Measurements from ENCODE around the gene CFAP206. TPM values are rescaled to one million over a fixed set of nuclear protein-coding genes. Genes with fewer than 3 reads are reported as not detected.
A peak's percentile ranks its signal among the peaks of the same experiment; 100 is the strongest.

Gene CFAP206
- total RNA-seq, 1 experiment from 2014 or later: 2.9 TPM

DNA sequence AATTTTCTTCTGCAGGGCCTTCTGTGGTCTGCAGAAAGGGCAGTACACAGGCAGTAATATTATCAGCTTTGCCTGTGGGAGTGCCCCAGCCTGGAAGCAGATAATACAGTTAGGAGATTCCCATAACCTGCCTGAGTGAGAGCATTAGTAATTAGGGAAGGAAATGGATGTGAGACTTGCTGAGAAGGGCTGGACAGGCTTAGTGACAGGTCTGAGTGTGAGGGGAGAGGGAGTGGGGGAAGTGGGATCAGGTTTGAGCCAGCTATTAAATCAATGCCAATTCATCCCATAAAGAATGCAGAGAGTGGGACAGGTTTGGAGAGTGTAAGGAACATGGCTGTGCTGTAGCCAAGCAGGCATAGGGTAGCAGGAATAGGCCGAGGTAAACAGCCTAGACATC, 10.1 kb upstream of the CFAP206 start:
- no peak overlapping the region for H3K4me2 ChIP-seq
- H3K27me3 ChIP-seq (ENCODE audit: insufficient read depth, low read depth): no peaks in the 10 kb centered on the region
- intact Hi-C loops (cut with micrococcal nuclease; ENCODE audit: unreplicated experiment): loop anchor here (10.0 kb wide), 2 partner anchors 197 to 547 kb away; partner anchors contain the start of gene ORC3
- POLR2A ChIA-PET (ENCODE audit: unreplicated experiment): no interaction called here
- H3K4me3 ChIP-seq: no peak overlapping the region
- no peaks in the 10 kb centered on the region for H3K79me2 ChIP-seq (ENCODE audit: low read depth)
- H3K9me3 ChIP-seq (ENCODE audit: insufficient read depth, low read depth): no peaks in the 10 kb centered on the region
- no peaks in the 10 kb centered on the region for H3F3A ChIP-seq (ENCODE audit: insufficient read depth, low read depth)
- BruUV-seq (replicated peaks): no TSS peak
- H3K4me1 ChIP-seq (replicated peaks; ENCODE audit: insufficient read depth): no peaks in the 10 kb centered on the region
- H3K9me2 ChIP-seq (ENCODE audit: insufficient read depth): no peaks in the 10 kb centered on the region
- CTCF ChIA-PET: no interaction called here
- H2AFZ ChIP-seq: no peak overlapping the region
- no peaks in the 10 kb centered on the region for H4K20me1 ChIP-seq (ENCODE audit: insufficient read depth)
- DNase-seq: no peak
- no peaks in the 10 kb centered on the region for H3K36me3 ChIP-seq (ENCODE audit: low read depth)
- no peak overlapping the region for H3K27ac ChIP-seq
- TF ChIP-seq, protein P1, sequence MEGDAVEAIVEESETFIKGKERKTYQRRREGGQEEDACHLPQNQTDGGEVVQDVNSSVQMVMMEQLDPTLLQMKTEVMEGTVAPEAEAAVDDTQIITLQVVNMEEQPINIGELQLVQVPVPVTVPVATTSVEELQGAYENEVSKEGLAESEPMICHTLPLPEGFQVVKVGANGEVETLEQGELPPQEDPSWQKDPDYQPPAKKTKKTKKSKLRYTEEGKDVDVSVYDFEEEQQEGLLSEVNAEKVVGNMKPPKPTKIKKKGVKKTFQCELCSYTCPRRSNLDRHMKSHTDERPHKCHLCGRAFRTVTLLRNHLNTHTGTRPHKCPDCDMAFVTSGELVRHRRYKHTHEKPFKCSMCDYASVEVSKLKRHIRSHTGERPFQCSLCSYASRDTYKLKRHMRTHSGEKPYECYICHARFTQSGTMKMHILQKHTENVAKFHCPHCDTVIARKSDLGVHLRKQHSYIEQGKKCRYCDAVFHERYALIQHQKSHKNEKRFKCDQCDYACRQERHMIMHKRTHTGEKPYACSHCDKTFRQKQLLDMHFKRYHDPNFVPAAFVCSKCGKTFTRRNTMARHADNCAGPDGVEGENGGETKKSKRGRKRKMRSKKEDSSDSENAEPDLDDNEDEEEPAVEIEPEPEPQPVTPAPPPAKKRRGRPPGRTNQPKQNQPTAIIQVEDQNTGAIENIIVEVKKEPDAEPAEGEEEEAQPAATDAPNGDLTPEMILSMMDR (conservative IDR thresholded peaks at IDR 0.05): no peak
- no peak for TF ChIP-seq EZH2 (IDR thresholded peaks at IDR 0.05; ENCODE audit: low read depth)

GRCh38 chr6:87401832-87402231, 5.9 kb upstream of the CFAP206 start:
- intact Hi-C loops (cut with micrococcal nuclease; ENCODE audit: unreplicated experiment): no loop called here
- CTCF ChIA-PET: interaction anchor here (0.5 kb wide), 1 partner anchor 281 kb away, joined by 3 read pairs; no protein-coding TSS in a partner anchor
- H3K4me2 ChIP-seq: no peak overlapping the region
- H3K79me2 ChIP-seq (ENCODE audit: low read depth): no peaks in the 10 kb centered on the region
- no peaks in the 10 kb centered on the region for H3K9me3 ChIP-seq (ENCODE audit: insufficient read depth, low read depth)
- H3K36me3 ChIP-seq (ENCODE audit: low read depth): no peaks in the 10 kb centered on the region
- H3K4me3 ChIP-seq: no peak overlapping the region
- no TSS peak for BruUV-seq (replicated peaks)
- H3F3A ChIP-seq (ENCODE audit: insufficient read depth, low read depth): no peaks in the 10 kb centered on the region
- TF ChIP-seq EZH2 (IDR thresholded peaks at IDR 0.05; ENCODE audit: low read depth): no peak
- TF ChIP-seq, protein P1 (conservative IDR thresholded peaks at IDR 0.05): no peak
- no peaks in the 10 kb centered on the region for H3K9me2 ChIP-seq (ENCODE audit: insufficient read depth)
- no peak overlapping the region for H3K27ac ChIP-seq
- 0 out of 2 replicates have a peak, but pooled peaks cover 1% of the 10 kb centered on the region for H3K4me1 ChIP-seq (replicated peaks; ENCODE audit: insufficient read depth)
- no peak for DNase-seq
- H2AFZ ChIP-seq: no peak overlapping the region
- POLR2A ChIA-PET (ENCODE audit: unreplicated experiment): no interaction called here
- no peaks in the 10 kb centered on the region for H3K27me3 ChIP-seq (ENCODE audit: insufficient read depth, low read depth)
- H4K20me1 ChIP-seq (ENCODE audit: insufficient read depth): no peaks in the 10 kb centered on the region

GRCh38 chr6:87407561-87407900, 241 bp upstream of the CFAP206 start:
- Histone ChIP-seq H3K79me2 (ENCODE audit: low read depth) (no peaks in the 10 kb centered on the region), H3K36me3 (ENCODE audit: low read depth) (no peaks in the 10 kb centered on the region), H3K27me3 (ENCODE audit: insufficient read depth, low read depth) (no peaks in the 10 kb centered on the region), H3K4me2 (peak overlapping the region; percentile 91), H3K4me3 (peak overlapping the region; percentile 94), H3K9me2 (ENCODE audit: insufficient read depth) (no peaks in the 10 kb centered on the region), H2AFZ (peak overlapping the region; percentile 99), H3K9me3 (ENCODE audit: insufficient read depth, low read depth) (no peaks in the 10 kb centered on the region), H4K20me1 (ENCODE audit: insufficient read depth) (no peaks in the 10 kb centered on the region), H3K27ac (no peak overlapping the region), H3F3A (ENCODE audit: insufficient read depth, low read depth) (no peaks in the 10 kb centered on the region), H3K4me1 (replicated peaks; ENCODE audit: insufficient read depth) (0 out of 2 replicates have a peak, but pooled peaks cover 6% of the 10 kb centered on the region)
- BruUV-seq (replicated peaks): no TSS peak
- no peak for DNase-seq
- intact Hi-C loops (cut with micrococcal nuclease; ENCODE audit: unreplicated experiment): loop anchor here (1.0 to 5.0 kb wide), 2 partner anchors 65 to 295 kb away; partner anchors contain the start of genes AKIRIN2 and SLC35A1
- TF ChIP-seq EZH2 (IDR thresholded peaks at IDR 0.05; ENCODE audit: low read depth): no peak
- TF ChIP-seq, protein P1 (conservative IDR thresholded peaks at IDR 0.05): no peak
- ChIA-PET POLR2A (ENCODE audit: unreplicated experiment) (no interaction called here), CTCF (no interaction called here)

Data from PC-9 (cell line).